HG02885 (cell line): ENCODE data around the gene FMNL1.

Experiments
- ATAC-seq: cut with Tn5 transposase; IDR thresholded peaks from one replicate; pipeline ENCODE4 v1.9.1; 2021; ENCODE audit warnings: mild to moderate bottlenecking; ENCODE audit not compliant: unreplicated experiment, poor library complexity

Gene FMNL1

GRCh38 chr17:45277216-45277849 lies 55.6 kb downstream of the FMNL1 start:
- ATAC-seq, result no peak

- no peak for ATAC-seq
These were observed 56.3 kb downstream of the FMNL1 start for GRCh38 chr17:45277992-45278391.

- ATAC-seq, result no peak
These were observed 58.2 kb downstream of the FMNL1 start for GRCh38 chr17:45279898-45280297.

- no peak for ATAC-seq
These were observed 61.3 kb downstream of the FMNL1 start for GRCh38 chr17:45282683-45283644.

GRCh38 chr17:45283711-45284110 lies 62.0 kb downstream of the FMNL1 start:
- no peak for ATAC-seq

- no peak for ATAC-seq
These were observed 62.8 kb downstream of the FMNL1 start for GRCh38 chr17:45284176-45285140.

- no peak for ATAC-seq
These were observed 64.6 kb downstream of the FMNL1 start for GRCh38 chr17:45286286-45286685.

GRCh38 chr17:45287526-45288500 lies 66.1 kb downstream of the FMNL1 start:
- ATAC-seq, result no peak

- ATAC-seq, result no peak
These were observed 67.1 kb downstream of the FMNL1 start for GRCh38 chr17:45288825-45289224.

- no peak for ATAC-seq
These were observed 67.9 kb downstream of the FMNL1 start for GRCh38 chr17:45289301-45290268.

GRCh38 chr17:45290269-45290765 lies 68.6 kb downstream of the FMNL1 start:
- ATAC-seq, result no peak

- no peak for ATAC-seq
These were observed 69.6 kb downstream of the FMNL1 start for GRCh38 chr17:45291171-45291805.

GRCh38 chr17:45292696-45293412 lies 71.2 kb downstream of the FMNL1 start:
- no peak for ATAC-seq

GRCh38 chr17:45293413-45294211 lies 71.9 kb downstream of the FMNL1 start:
- ATAC-seq, result no peak

- no peak for ATAC-seq
These were observed 72.8 kb downstream of the FMNL1 start for GRCh38 chr17:45294506-45294905.
